ENCODE measurements around the gene GIMAP6.

DNA sequence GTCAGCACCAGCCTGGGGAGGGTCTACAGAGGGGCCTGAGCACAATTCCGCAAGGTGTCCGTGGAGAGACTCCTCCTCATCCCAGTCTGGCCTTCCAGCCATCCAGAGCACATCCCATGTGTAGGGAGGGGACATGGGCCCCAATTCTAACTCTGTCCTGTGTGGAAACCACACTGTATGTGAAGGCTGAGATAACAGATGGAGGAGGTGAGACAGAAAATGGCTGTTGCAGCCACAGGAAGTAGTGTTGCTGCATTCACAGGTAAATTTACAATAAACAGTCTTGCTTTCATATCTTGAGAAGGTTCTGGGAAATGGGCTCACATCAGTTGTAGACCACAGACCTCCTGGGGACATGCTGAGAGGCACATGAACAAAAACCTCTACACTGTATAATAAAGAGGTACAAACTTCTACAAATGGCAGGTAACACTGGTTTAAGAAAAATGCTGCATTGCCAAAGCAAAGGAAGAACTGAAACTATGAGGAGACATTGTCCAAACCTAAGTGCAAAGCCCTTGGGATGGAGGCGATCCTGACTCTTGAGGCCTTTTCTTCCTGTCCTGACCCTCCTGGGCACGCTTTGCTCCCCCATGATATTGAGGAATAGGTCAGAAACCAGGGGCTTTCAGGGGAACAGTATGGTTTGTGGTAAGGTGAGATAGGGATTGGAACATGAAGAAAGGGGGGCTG lies 31.8 kb upstream of the GIMAP6 start:
- no peak for TF ChIP-seq TAF1 (IDR thresholded peaks at IDR 0.05; ENCODE audit: borderline replicate concordance, insufficient read depth, low read length)
- no peak for TF ChIP-seq POLR2AphosphoS5 (IDR thresholded peaks at IDR 0.05; ENCODE audit: low read depth, low read length)
